ENCODE results near the gene ZNF710.

DNA sequence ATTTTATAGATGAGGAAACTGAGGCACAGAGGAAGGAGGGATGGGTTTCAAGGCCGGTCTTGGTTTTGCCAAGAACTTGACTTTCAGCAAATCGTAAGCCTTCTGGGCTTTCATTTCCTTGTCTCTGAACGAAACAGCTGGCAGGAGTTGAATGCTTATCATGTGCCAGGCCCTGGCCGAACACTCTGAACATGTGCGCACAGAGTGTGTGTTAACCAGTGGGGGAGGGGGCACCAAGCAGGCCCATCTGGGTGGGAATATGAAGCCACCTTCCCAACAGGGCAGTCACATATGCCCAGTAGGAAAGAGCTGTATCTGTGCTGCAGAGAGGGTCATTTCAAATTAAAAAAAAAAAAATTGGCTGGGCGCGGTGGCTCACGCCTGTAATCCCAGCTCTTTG lies 29.3 kb downstream of the ZNF710 start:
- TF ChIP-seq CTCF (IDR thresholded peaks at IDR 0.05) (no peak), POLR2A (IDR thresholded peaks at IDR 0.05) (no peak)
